SIG-M5 treated with dmso at 0.1 percent for 504 hours (cell line): ENCODE measurements around the gene CTTN.

Source experiments
- DNase-seq: peaks from one replicate; lab custom pipeline; 2025; ENCODE audit not compliant: unreplicated experiment; lab: John Stamatoyannopoulos, UW

The CTTN gene

GRCh38 chr11:70472240-70472639 is 73.9 kb downstream of the CTTN start:
- no peak for DNase-seq

DNA sequence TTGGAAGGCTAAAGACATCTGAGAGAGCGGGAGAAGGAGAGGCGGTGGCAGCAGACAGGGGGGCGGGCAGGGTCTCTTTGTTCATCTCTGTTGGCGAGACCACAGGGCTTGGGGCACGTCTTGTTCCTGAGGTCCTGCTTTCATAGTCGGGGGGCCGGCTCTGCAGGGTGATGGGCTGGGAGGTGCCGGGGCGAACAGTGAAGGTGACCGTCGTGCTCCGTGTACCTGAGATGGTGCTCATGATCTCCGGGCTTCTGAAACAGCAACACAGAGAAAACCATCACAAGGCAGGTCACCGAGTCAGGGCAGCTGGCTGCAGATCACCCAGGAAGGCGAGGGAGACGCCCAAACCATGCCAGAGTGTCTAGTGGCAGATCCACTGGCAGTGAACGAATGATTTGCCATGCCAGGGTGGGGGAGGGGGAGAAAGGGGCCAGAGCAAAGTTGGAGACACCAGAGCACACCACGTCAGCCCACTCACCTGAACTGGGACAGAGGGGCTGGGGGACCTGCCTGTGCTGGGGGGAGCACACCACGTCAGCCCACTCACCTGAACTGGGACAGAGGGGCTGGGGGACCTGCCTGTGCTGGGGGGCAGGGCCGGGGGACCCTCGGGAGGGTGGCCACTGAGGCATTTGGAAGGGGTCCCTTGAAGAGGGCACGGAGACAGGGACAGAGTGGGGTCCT is 75.0 kb downstream of the CTTN start:
- no peak for DNase-seq

DNA sequence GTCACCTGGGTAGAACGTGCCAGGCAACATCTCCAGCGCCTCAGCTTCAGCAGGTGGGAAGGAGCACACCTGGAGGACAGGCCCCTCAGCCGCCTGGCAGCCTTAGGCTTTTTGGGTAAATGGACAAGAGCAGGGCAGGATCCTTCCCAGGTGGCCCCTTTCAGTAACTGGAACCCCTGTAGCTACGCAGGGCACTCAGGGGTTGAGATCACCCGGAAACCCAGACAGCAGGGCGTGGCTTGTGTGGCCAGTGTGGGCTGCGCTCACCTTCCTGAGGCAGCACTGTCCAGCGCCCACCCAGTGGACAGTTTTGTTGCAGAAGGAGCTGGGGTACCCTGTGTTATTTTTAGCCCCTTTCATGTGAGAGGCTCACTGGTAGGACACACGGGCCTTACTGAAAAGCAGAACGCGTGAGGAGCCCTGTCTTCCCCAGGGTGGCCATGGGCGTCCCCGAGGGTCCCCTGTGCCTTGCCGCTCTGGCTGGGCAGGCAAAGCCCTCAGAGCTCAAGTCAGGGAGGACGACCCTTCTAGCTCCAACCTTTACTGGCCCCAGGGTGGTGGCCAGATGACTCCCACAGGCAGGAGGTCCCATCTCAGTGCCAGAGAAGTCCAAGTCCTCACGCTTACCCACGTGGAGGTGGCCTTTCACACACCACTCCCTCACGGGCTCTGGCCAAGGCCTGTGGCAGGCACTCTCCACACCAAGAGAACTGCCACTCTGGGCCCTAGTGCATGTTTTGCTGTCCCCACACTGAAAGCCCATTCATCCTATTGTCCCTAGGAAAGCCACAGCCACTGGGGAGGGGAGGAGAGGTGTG is 75.8 kb downstream of the CTTN start:
- DNase-seq = no peak

- DNase-seq = no peak
Measured at GRCh38 chr11:70474710-70475109, 76.4 kb downstream of the CTTN start.

- DNase-seq = no peak
Measured at GRCh38 chr11:70476669-70477068, 78.3 kb downstream of the CTTN start.

DNA sequence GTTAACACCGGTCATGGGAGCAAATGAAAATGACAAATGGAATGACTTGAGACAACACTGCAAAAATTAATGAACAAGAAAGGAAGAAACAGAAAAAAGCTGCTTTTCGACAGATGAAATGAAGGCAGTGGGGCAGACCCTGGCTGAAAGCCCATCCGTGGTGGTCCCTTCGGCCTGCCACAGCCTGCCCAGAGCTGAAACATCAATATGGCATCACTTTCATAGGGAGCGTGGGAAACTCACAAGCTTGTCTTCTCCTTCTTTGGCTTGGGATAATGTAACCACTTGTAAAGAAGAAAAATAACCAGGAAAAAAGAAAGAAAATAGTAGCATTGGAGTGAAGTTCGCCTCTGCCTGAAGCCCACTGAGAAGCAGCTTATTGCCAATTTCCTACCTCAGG is 78.8 kb downstream of the CTTN start:
- DNase-seq = no peak

DNA sequence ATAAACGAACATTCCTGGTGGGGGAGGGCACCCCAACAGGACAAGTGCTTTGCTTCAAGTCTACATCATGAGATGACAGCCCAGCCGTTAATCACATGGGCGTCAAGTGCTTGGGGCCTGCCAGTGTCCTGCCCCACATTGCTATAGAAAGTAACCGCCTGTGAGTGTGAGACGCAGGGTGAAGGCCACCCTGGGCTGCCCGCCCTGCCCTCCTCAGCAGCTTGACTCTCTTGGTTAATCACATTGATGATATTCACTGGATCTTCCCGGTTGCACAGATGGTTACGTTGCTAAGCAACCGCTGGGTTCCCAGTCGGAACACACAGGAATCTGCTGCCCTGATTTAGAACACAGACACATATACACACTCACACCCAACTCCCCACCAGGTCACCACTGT is 79.3 kb downstream of the CTTN start:
- no peak for DNase-seq

DNA sequence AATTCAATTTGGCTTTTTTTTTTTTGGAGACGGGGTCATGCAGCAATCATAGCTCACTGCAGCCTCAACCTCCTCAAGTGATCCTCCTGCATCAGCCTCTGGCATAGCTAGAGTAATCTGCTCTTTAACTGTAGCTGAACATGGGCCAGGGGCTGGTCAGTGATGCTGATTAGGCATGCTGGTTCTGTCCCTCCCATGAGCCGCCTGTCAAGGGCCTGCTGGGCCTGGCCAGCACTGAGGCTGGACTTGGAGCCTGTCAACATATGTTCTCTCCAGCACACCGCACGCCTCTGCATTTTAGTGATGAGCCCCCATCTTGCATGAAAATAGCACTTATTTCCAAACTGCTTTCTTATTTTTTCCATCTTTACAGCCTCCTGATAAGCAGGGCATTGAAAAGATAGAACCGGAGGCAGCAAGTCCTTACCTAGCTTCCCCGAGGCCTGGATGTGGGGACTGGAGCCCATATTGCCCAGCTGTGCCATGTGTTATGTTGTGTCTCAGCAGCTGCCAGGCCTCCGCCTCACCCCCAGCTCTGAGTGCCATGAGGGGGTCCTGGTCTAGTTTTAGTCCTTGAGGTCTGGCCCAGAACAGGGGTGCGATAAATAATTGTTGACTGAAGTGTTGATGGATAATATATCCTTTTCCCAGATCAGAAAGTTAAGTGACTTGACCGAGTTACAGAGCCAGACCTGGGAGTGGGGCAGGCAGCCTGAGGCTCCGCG is 80.0 kb downstream of the CTTN start:
- no peak for DNase-seq

DNA sequence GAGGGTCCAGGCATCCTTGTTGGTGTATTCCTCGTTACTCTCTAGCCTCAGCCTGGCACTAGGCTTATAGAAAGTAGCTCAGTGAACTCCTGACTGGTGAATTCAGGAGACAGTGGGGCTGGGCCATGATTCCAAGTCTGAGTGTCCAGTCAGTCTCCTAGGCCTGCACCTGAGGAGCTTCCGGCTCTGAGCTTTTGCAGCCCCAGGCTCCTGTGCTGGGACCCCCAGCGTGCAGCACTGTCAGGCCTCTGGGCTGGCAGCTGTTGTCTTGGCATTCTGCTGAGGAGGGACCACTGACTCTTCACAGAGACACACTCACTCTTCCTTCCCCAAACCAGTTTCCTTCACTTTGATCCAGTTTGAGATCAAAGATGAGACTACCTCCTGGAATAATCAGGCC is 82.4 kb downstream of the CTTN start:
- DNase-seq = no peak

DNA sequence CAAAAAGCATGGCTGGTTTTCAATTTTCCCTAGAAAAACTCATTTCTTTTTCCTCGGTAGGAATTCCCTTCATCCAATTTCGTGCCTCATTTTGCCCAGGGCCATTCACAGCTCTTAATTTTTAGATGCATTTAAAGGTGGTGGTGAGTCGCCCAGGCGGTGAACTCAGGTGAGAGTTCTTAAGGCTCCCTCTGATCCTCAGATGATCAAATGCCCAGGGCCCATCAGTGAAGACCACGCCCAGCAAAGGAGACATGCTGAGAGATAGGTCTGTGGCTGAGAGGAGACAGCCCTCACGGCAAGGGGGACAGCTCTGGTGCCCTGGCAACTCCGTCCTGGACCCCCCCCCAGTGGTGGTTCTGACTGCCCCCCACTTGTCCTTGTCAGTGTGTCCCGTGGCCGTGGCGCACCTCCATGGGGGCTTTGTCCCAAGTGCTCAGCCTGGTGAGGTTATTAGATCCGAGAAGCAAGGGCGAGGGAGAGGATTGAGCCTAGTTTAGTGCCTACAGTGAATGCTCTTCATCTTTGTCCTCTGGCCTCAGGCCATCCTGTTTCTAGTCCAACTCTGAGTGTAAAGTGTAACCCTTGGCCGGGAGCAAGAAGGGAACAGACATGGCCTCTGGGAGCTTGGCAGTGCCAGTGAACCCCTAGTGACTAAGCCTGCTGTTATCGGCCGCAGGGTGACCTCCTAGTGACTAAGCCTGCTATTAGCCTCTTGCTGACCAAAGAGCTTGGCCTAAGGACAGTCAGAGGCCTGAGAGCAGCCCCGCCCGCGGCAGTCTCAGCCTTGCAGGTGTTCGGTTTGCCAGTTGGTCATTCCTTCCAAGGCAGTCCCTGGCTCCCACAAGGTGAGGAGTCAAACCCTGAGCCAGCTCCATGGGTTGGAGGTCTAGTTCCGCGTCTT is 83.5 kb downstream of the CTTN start:
- no peak for DNase-seq

- no peak for DNase-seq
Measured at GRCh38 chr11:70482529-70482917, 84.2 kb downstream of the CTTN start.

- peak; percentile 62 for DNase-seq
Measured at GRCh38 chr11:70483077-70483861, 84.9 kb downstream of the CTTN start.

DNA sequence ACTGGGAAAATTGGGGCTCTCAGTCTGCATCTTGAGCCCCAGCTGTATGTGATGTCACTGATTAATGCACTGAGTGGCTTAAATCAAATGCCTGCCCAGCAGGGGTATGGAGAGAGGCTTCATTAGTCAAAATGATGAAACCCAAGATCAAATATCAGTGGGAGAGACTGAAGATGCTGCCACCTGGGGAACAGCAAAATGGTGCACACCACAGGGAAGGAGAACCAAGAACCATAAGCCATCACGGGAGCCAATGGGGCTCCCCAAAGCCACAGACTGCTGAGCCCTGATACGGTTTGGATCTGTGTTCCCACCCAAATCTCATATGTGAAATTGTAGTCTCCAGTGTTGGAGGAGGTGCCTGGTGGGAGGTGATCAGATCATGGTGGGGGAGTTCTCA is 85.6 kb downstream of the CTTN start:
- no peak for DNase-seq

DNA sequence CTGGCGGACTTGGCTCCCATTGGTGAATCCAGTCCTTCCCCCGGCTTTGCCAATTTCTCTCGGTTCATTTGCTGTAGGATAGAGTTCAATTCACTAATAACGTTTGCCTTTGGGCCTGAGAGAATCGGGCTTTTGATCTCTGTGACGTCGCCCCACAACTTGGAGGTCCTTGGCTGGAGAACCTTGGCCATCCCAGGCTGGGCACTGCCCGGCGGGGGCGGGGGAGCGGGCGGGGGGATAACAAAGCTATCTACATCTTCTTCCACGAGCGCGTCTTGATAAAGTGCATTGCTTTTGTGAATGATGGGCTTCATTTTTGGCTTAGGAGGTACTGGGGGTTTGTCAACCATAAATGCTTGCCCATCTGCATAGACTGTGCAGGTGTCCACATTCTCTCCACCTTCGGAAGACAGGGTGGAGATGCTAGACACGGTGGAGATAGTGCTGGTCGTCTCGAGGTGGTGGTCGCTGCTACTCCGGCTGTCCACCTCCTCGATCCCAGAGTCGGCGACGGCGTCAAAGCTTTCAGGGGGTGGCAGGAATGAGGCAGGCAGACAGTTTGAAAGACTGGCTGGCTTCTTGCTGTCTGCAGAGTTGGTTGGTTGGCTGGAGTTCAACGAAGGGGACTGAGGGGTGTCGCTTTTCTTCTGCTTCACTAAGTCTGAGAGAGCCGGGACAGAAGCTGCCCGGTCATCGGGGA is 87.1 kb downstream of the CTTN start:
- no peak for DNase-seq

- DNase-seq = no peak
Measured at GRCh38 chr11:70486026-70486415, 87.7 kb downstream of the CTTN start.
